GM23338 (cell line): ENCODE measurements around the gene SP140L. TPM values are rescaled to one million over a fixed set of nuclear protein-coding genes. Genes with fewer than 3 reads are reported as not detected.

Experiments
- ATAC-seq: fragments of 200-7000 bp; cut with Tn5 transposase; 3 replicates; pipeline ENCODE4 v1.9.1; 2020
- DNase-seq: peaks from one replicate; pipeline ENCODE4 v3.0.0-alpha.2; 2015; ENCODE audit warnings: low spot score
- H2AFZ ChIP-seq: fragments of 200-600 bp; sonication (generic); 2 replicates; pipeline ENCODE4 v1.8.0; 2016; ENCODE audit warnings: antibody characterized with exemption, mild to moderate bottlenecking, moderate library complexity
- H3F3A ChIP-seq: fragments of 200-600 bp; sonication (generic); replicated peaks from 2 replicates; pipeline ENCODE4 v1.8.0; 2017; ENCODE audit warnings: antibody characterized with exemption, mixed run types, low read depth
- H3K27ac ChIP-seq: fragments of 200-600 bp; sonication (generic); 2 replicates; pipeline ENCODE4 v1.6.1; 2016; ENCODE audit warnings: low read depth
- H3K27me3 ChIP-seq: fragments of 200-600 bp; sonication (generic); 2 replicates; pipeline ENCODE4 v1.8.0; 2016; ENCODE audit warnings: mild to moderate bottlenecking, mixed run types, moderate library complexity; ENCODE audit not compliant: insufficient read depth
- H3K36me3 ChIP-seq: fragments of 200-600 bp; sonication (generic); 2 replicates; pipeline ENCODE4 v1.8.0; 2016; ENCODE audit warnings: mild to moderate bottlenecking; ENCODE audit not compliant: insufficient read depth
- H3K4me1 ChIP-seq: fragments of 200-600 bp; sonication (generic); 2 replicates; pipeline ENCODE4 v1.8.0; 2016; ENCODE audit warnings: mild to moderate bottlenecking, moderate library complexity; ENCODE audit not compliant: insufficient read depth
- H3K4me2 ChIP-seq: fragments of 200-600 bp; sonication (generic); 2 replicates; pipeline ENCODE4 v1.7.1; 2017; ENCODE audit warnings: mixed run types
- H3K4me3 ChIP-seq: fragments of 200-600 bp; sonication (generic); 2 replicates; pipeline ENCODE4 v1.6.1; 2016; ENCODE audit warnings: mixed run types
- H3K79me2 ChIP-seq: fragments of 200-600 bp; sonication (generic); replicated peaks from 2 replicates; pipeline ENCODE4 v1.8.0; 2017; ENCODE audit warnings: mild to moderate bottlenecking; ENCODE audit not compliant: insufficient read depth
- H3K9me2 ChIP-seq: fragments of 200-600 bp; sonication (generic); 2 replicates; pipeline ENCODE4 v1.8.0; 2017; ENCODE audit not compliant: insufficient read depth
- H4K20me1 ChIP-seq: fragments of 200-600 bp; sonication (generic); replicated peaks from 2 replicates; pipeline ENCODE4 v1.8.0; 2017; ENCODE audit warnings: mild to moderate bottlenecking; ENCODE audit not compliant: insufficient read depth
- H3K27ac Mint-ChIP-seq: 2 replicates; pipeline ENCODE4 v1.8.0; 2020; ENCODE audit warnings: inconsistent platforms, mild to moderate bottlenecking, moderate library complexity, mixed read lengths
- H3K27me3 Mint-ChIP-seq: 3 replicates; pipeline ENCODE4 v1.8.0; 2022; ENCODE audit warnings: low read depth, mild to moderate bottlenecking, moderate library complexity, mixed read lengths, inconsistent platforms; ENCODE audit not compliant: insufficient read depth, poor library complexity
- H3K36me3 Mint-ChIP-seq: 3 replicates; pipeline ENCODE4 v1.8.0; 2021; ENCODE audit warnings: low read depth, mild to moderate bottlenecking, inconsistent platforms, moderate library complexity, mixed read lengths
- H3K4me1 Mint-ChIP-seq: 3 replicates; pipeline ENCODE4 v1.8.0; 2020; ENCODE audit warnings: mild to moderate bottlenecking, inconsistent platforms, mixed read lengths
- H3K4me3 Mint-ChIP-seq: 3 replicates; pipeline ENCODE4 v1.8.0; 2021; ENCODE audit warnings: moderate library complexity, mild to moderate bottlenecking, inconsistent platforms, mixed read lengths
- H3K9me3 Mint-ChIP-seq: 3 replicates; pipeline ENCODE4 v1.8.0; 2020; ENCODE audit warnings: moderate library complexity, mild to moderate bottlenecking, inconsistent platforms, mixed read lengths
- CREB1 ChIP-seq: fragments of 250-450 bp; sonication (Bioruptor Pico); IDR thresholded peaks from 2 replicates; pipeline ENCODE4 v1.5.0; 2020; ENCODE audit warnings: low read depth, mild to moderate bottlenecking, moderate library complexity
- EZH2 ChIP-seq: fragments of 200-600 bp; sonication (generic); IDR thresholded peaks from one replicate; pipeline ENCODE4 v1.8.0; 2017; ENCODE audit warnings: antibody characterized with exemption, mild to moderate bottlenecking, low read depth; ENCODE audit not compliant: unreplicated experiment
- EZH2phosphoT487 ChIP-seq: fragments of 200-600 bp; sonication (generic); IDR thresholded peaks from one replicate; pipeline ENCODE4 v1.8.1; 2018; ENCODE audit warnings: antibody characterized with exemption; ENCODE audit not compliant: unreplicated experiment
- POLR2AphosphoS5 ChIP-seq: IDR thresholded peaks from 2 replicates; pipeline ENCODE4 v1.6.1; 2016; ENCODE audit warnings: antibody characterized with exemption, low read depth
- REST ChIP-seq: IDR thresholded peaks from one replicate; pipeline ENCODE4 v1.6.1; 2018; ENCODE audit warnings: antibody characterized with exemption; ENCODE audit not compliant: unreplicated experiment
- ZNF331 ChIP-seq: fragments of 250-450 bp; sonication (Bioruptor Pico); IDR thresholded peaks from 2 replicates; pipeline ENCODE4 v1.5.0; 2020; ENCODE audit warnings: low read depth, mild to moderate bottlenecking, moderate library complexity
- polyA plus RNA-seq: library from polyadenylated mRNA; unstranded; fragments of >200 nt; fragmentation: Nextera tagmentation; extraction: Ambion mirVana; gene quantifications from 2 replicates; pipeline ENCODE4 v1.2.1, GENCODE V29; 2016
- total RNA-seq: library from RNA; depleted of rRNA; stranded (reverse); fragments of >200 nt; shearing (Covaris generic); gene quantifications from 2 replicates; pipeline ENCODE4 v1.2.3, GENCODE V29; 2014

The SP140L gene
- total and polyA plus RNA-seq, 2 experiments from 2014 or later: 1.3 to 1.7 TPM

GRCh38 chr2:230447036-230447435 is 120.0 kb downstream of the SP140L start:
- no peak for ATAC-seq
- Mint-ChIP-seq H3K27me3 (no peaks in the 10 kb centered on the region), H3K9me3 (peaks cover 3% of the 10 kb centered on the region; the same call in 1 of the 3 replicates), H3K36me3 (no peaks in the 10 kb centered on the region), H3K4me1 (peaks cover 8% of the 10 kb centered on the region), H3K27ac (no peak overlapping the region), H3K4me3 (no peak overlapping the region)
- Histone ChIP-seq H3K4me2 (no peak overlapping the region), H3K9me2 (peaks cover 15% of the 10 kb centered on the region; the same call in 1 of the 2 replicates), H3K36me3 (no peaks in the 10 kb centered on the region), H3K27ac (no peak overlapping the region), H2AFZ (no peak overlapping the region), H4K20me1 (no peaks in the 10 kb centered on the region), H3K4me1 (no peaks in the 10 kb centered on the region; the same call in 1 of the 2 replicates), H3K27me3 (no peaks in the 10 kb centered on the region), H3K4me3 (no peak overlapping the region), H3K79me2 (no peaks in the 10 kb centered on the region), H3F3A (no peaks in the 10 kb centered on the region)
- no peak for DNase-seq
- TF ChIP-seq EZH2: no peak
- TF ChIP-seq REST: no peak
- no peak for TF ChIP-seq EZH2phosphoT487

- Mint-ChIP-seq H3K36me3 (no peaks in the 10 kb centered on the region), H3K4me3 (no peak overlapping the region), H3K27me3 (no peaks in the 10 kb centered on the region), H3K4me1 (peaks cover 8% of the 10 kb centered on the region), H3K27ac (no peak overlapping the region), H3K9me3 (peaks cover 3% of the 10 kb centered on the region; the same call in 1 of the 3 replicates)
- Histone ChIP-seq H2AFZ (peak overlapping the region; percentile 52; the same call in 1 of the 2 replicates), H3K36me3 (no peaks in the 10 kb centered on the region), H3K4me1 (no peaks in the 10 kb centered on the region; the same call in 1 of the 2 replicates), H3K9me2 (peaks cover 14% of the 10 kb centered on the region; the same call in 1 of the 2 replicates), H3K79me2 (no peaks in the 10 kb centered on the region), H3K4me2 (no peak overlapping the region), H3K4me3 (no peak overlapping the region), H4K20me1 (no peaks in the 10 kb centered on the region), H3F3A (no peaks in the 10 kb centered on the region), H3K27ac (no peak overlapping the region), H3K27me3 (no peaks in the 10 kb centered on the region)
- TF ChIP-seq CREB1 (CRISPR knock-in tag): no peak
- no peak for TF ChIP-seq ZNF331 (CRISPR knock-in tag)
- TF ChIP-seq POLR2AphosphoS5: no peak
- no peak for DNase-seq
- ATAC-seq: no peak
Observed at GRCh38 chr2:230447455-230448451, 120.8 kb downstream of the SP140L start.
